NCI-H1694 treated with DMSO at 0.1 percent for 48 hours (cell line): Measurements from ENCODE around the gene TRMT11.
"Not testable (repeated sequence)": the region's sequence is repeated elsewhere in the genome, so short reads cannot be mapped to it uniquely, and the experiment has no call there.

Source experiments
- DNase-seq: peaks from one replicate; lab custom pipeline; 2025; lab: John Stamatoyannopoulos, UW

The TRMT11 gene

GRCh38 chr6:125986301-125987025, at the start of gene TRMT11:
Gene TRMT11, plus strand, starts transcription at chr6:125986540. Its CDS starts 11 bp downstream, at chr6:125986551.
- peak; percentile 77 for DNase-seq

GRCh38 chr6:125939026-125939425, 47.3 kb upstream of the TRMT11 start:
- DNase-seq, result no peak

- no peak for DNase-seq
These were observed 46.5 kb upstream of the TRMT11 start for GRCh38 chr6:125939791-125940190.

GRCh38 chr6:125940247-125941041, 45.9 kb upstream of the TRMT11 start:
- no peak for DNase-seq

- DNase-seq, result no peak
These were observed 43.4 kb upstream of the TRMT11 start for GRCh38 chr6:125942672-125943527.

GRCh38 chr6:125943528-125944433, 42.6 kb upstream of the TRMT11 start:
- no peak for DNase-seq

- DNase-seq, result no peak
These were observed 41.9 kb upstream of the TRMT11 start for GRCh38 chr6:125944434-125944816.

GRCh38 chr6:125944896-125945295, 41.4 kb upstream of the TRMT11 start:
- DNase-seq, result no peak

- DNase-seq, result no peak
These were observed 40.8 kb upstream of the TRMT11 start for GRCh38 chr6:125945378-125946141.

- no peak for DNase-seq
These were observed 38.7 kb upstream of the TRMT11 start for GRCh38 chr6:125947615-125948014.

GRCh38 chr6:125948455-125948854, 37.9 kb upstream of the TRMT11 start:
- no peak for DNase-seq

- DNase-seq, result no peak
These were observed 37.3 kb upstream of the TRMT11 start for GRCh38 chr6:125949069-125949468.

- no peak for DNase-seq
These were observed 36.0 kb upstream of the TRMT11 start for GRCh38 chr6:125950293-125950692.

- not testable (repeated sequence) for DNase-seq
These were observed 35.6 kb upstream of the TRMT11 start for GRCh38 chr6:125950716-125951115.

- DNase-seq, result no peak
These were observed 35.0 kb upstream of the TRMT11 start for GRCh38 chr6:125951323-125951722.

- no peak for DNase-seq
These were observed 33.4 kb upstream of the TRMT11 start for GRCh38 chr6:125952764-125953501.

GRCh38 chr6:125953502-125953875, 32.9 kb upstream of the TRMT11 start:
- DNase-seq, result no peak

- DNase-seq, result no peak
These were observed 31.5 kb upstream of the TRMT11 start for GRCh38 chr6:125954735-125955339.

GRCh38 chr6:125955973-125956372, 30.4 kb upstream of the TRMT11 start:
- no peak for DNase-seq
